NCI-H1436 (cell line): ENCODE measurements around the gene GRIK2.
"Not testable (repeated sequence)": the region's sequence is repeated elsewhere in the genome, so short reads cannot be mapped to it uniquely, and the experiment has no call there.

Experiments
- DNase-seq: peaks from one replicate; lab custom pipeline; 2025; lab: John Stamatoyannopoulos, UW

GRIK2 gene

GRCh38 chr6:102028176-102028575, 634.7 kb downstream of the GRIK2 start:
- no peak for DNase-seq

DNA sequence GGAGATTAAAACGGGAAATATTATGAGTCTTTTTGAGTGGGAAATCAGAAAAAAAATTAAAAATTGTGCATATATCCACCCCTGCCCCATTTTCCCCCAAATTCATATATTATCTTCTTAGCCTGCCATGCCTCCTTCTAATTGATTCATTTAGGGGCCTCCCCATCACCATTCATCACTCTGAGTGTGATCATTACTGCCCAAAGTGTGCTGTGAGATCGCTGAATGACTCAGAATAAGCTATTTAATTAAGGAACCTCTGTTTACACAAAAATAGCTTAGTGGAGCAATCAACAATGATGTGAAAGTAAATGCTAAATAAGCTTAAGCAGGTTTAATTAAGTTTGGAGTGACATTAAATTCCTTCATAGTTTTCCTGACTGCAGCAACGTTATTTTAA, 645.5 kb downstream of the GRIK2 start:
- no peak for DNase-seq

- DNase-seq = no peak
These were observed 645.9 kb downstream of the GRIK2 start for GRCh38 chr6:102039441-102039840.

DNA sequence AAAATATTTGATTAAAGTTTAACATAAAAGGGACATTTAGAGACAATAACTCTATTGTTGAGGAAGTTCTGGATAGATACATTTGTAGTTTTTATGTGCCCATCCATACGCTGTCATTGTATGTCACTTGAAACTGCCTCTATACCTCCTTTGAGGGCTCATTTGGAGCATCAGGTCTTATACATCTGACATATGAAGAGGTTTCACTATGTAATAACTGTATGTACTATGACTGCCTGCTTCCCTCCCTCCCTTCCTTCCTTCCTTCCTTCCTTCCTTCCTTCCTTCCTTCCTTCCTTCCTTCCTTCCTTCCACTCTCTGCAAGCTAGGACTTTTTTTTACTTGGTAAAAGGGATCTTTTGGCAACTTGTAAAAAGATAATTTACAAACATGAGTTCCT, 657.5 kb downstream of the GRIK2 start:
- no peak for DNase-seq

- no peak for DNase-seq
These were observed 658.2 kb downstream of the GRIK2 start for GRCh38 chr6:102051720-102052119.

DNA sequence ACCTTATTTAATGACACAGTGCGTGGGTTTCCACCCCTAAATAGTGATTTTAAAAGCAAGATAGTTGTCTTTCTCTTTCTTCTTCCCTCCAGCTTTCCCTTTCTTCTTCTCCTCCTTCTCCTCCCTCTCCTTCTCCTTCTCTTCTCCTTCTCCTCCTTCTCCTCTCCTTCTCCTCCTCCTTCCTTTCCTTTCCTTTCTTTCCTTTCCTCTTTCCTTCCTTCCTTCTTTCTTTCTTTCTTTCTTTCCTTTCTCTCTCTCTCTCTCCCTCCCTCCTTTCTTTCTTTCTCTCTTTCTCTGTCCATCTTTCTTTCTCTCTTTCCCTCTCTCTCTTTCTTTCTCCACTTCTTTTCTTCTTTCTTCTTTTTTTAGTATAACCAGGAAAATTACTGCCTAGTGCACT, 670.6 kb downstream of the GRIK2 start:
- DNase-seq = no peak

DNA sequence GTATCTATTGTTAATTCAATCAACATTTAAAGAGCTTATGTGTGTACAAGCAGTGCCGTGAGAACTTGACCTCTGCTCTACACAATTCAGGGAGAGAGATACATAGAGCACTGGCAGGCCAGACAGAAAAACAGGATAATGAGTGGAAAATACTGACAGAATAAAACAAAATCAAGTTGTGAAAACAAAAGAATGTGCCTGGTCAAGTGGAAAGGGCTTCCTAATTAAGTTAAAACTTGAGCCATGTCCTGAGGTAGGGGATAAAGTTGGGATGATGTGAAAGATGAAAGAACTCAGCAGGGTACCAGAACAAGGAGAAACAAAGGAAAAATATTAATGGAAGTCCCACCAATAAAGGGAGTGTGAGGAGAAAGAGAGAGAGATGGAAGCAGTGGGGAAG, 672.8 kb downstream of the GRIK2 start:
- no peak for DNase-seq

DNA sequence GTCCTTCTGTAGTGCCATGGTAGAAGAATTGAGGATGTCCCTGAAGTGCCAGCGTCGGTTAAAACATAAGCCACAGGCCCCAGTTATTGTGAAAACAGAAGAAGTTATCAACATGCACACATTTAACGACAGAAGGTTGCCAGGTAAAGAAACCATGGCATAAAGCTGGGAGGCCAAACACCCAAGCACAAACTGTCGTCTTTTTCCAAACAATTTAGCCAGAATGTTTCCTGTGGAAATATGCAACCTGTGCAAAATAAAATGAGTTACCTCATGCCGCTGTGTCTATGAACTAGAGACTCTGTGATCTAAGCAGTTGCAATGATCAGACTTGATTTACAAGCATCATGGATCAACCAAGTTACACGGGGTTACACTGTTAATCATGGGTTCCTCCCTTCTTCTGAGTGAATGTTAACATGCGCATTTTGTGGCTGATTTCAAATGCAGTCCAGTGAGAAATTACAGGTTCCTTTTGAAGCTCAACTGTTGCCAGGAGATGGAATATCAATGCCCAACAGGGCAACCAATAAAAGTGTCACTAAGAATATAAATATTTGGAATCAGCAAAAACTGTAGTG, 674.9 kb downstream of the GRIK2 start:
- no peak for DNase-seq

DNA sequence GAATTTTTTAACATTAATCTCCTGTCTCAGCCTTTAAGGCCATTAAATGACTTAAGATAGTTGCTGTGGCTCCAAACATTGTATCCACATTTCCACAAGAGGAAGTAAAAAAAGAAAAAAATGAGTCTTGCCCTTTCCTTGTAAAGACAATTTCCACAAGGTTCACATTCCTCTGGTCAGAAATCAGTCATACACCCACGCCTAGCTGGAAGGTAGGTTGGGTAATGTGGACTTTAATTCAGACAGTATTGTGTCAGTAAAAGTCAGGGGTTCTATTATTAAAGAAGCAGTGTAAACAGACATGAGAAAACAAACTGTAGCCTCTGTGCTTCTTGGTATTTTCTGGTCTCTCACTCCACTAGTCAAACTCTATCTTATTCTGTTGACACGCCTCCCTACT, 682.0 kb downstream of the GRIK2 start:
- no peak for DNase-seq

DNA sequence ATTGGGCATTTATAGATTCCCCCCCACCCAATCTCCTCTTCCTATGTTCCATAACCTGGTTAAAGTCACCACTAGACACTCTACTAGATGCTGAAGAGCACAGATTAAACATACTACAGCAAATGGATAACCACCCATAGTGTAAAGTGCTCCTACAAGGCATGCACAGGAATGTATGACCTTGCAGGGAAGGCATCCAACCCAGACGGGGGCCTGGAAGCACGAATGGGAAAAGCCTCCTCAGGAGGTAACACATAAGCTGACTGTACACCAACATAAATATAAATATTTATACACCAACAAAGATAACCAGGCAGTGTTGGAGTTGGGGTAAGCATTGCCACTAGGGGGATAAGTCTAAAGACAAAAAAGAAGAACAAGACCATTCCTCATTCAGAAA, 691.7 kb downstream of the GRIK2 start:
- no peak for DNase-seq

DNA sequence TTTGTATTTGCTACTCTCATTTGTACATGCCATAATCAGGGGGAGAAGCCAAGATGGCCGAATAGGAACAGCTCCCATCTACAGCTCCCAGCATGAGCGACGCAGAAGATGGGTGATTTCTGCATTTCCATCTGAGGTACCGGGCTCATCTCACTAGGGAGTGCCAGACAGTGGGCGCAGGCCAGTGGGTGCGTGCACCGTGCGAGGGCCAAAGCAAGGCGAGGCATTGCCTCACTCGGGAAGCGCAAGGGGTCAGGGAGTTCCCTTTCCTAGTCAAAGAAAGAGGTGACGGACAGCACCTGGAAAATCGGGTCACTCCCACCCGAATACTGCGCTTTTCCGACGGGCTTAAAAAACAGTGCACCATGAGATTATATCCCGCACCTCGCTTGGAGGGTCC, 694.7 kb downstream of the GRIK2 start:
- not testable (repeated sequence) for DNase-seq

- no peak for DNase-seq
These were observed 720.9 kb downstream of the GRIK2 start for GRCh38 chr6:102114402-102114801.

DNA sequence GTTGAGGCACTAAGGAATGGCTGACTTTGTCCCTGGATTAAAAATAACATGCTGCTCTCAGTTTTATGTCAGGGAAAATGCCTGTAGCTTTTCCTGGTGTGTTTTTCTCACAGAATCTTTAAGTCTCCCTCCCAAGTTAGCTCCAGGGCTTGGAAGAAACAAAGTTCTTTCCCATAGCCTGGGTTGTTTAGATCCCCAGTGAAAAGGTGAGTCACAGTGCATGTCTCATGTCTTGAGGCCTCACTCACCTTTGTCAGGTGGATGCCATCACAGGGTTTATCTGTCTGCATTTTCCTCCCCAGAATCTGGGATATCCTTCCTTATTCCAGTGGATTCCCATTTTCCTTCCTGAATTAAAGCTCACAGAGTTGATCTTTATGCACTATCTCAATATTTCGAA, 722.4 kb downstream of the GRIK2 start:
- no peak for DNase-seq

- no peak for DNase-seq
These were observed 724.5 kb downstream of the GRIK2 start for GRCh38 chr6:102118034-102118433.
